DMS 273 (cell line): ENCODE measurements around the gene CAMKK1.
"Not testable (repeated sequence)": the region's sequence is repeated elsewhere in the genome, so short reads cannot be mapped to it uniquely, and the experiment has no call there.

ENCODE experiments used
- DNase-seq: peaks from one replicate; lab custom pipeline; 2025; ENCODE audit not compliant: unreplicated experiment; lab: John Stamatoyannopoulos, UW

Gene CAMKK1

GRCh38 chr17:3880983-3881382, 11.9 kb downstream of the CAMKK1 start:
- DNase-seq: no peak

- peak; percentile 67 for DNase-seq
Observed at GRCh38 chr17:3879591-3880417, 13.0 kb downstream of the CAMKK1 start.

GRCh38 chr17:3879186-3879585, 13.7 kb downstream of the CAMKK1 start:
- peak; percentile 97 for DNase-seq

- DNase-seq: no peak
Observed at GRCh38 chr17:3877220-3877619, 15.6 kb downstream of the CAMKK1 start.

- DNase-seq: no peak
Observed at GRCh38 chr17:3875317-3875716, 17.5 kb downstream of the CAMKK1 start.

- no peak for DNase-seq
Observed at GRCh38 chr17:3873862-3874261, 19.0 kb downstream of the CAMKK1 start.

- DNase-seq: no peak
Observed at GRCh38 chr17:3870871-3871306, 22.0 kb downstream of the CAMKK1 start.

GRCh38 chr17:3867606-3868005, 25.2 kb downstream of the CAMKK1 start:
- DNase-seq: no peak

GRCh38 chr17:3867106-3867505, 25.7 kb downstream of the CAMKK1 start:
- DNase-seq: no peak

- peak; percentile 43 for DNase-seq
Observed at GRCh38 chr17:3866276-3866675, 26.6 kb downstream of the CAMKK1 start.

GRCh38 chr17:3865176-3865575, 27.7 kb downstream of the CAMKK1 start:
- DNase-seq: no peak

GRCh38 chr17:3864534-3864933, 28.3 kb downstream of the CAMKK1 start:
- no peak for DNase-seq

GRCh38 chr17:3861761-3862681, 30.8 kb downstream of the CAMKK1 start:
- no peak for DNase-seq

GRCh38 chr17:3860939-3861700, 31.7 kb downstream of the CAMKK1 start:
- DNase-seq: no peak

GRCh38 chr17:3859940-3860339, 32.9 kb downstream of the CAMKK1 start:
- DNase-seq: no peak

- no peak for DNase-seq
Observed at GRCh38 chr17:3857261-3858105, 35.4 kb downstream of the CAMKK1 start.

GRCh38 chr17:3854204-3854603, 38.6 kb downstream of the CAMKK1 start:
- DNase-seq: not testable (repeated sequence)

GRCh38 chr17:3852561-3852960, 40.3 kb downstream of the CAMKK1 start:
- no peak for DNase-seq

- no peak for DNase-seq
Observed at GRCh38 chr17:3851461-3852100, 41.3 kb downstream of the CAMKK1 start.
